ENCODE data around the gene SHISAL1. TPM values are rescaled to one million over a fixed set of nuclear protein-coding genes. Genes with fewer than 3 reads are reported as not detected.

SHISAL1 gene
- total and polyA plus RNA-seq, 2 donors (not counting 1 experiment from before 2014, with no cell fraction given) = not detected

- no peak overlapping the region for H3K27ac Mint-ChIP-seq
- H3K4me2 ChIP-seq (replicated peaks; ENCODE audit: low read depth, low read length, poor library complexity, severe bottlenecking) = no peak overlapping the region
- H2AFZ ChIP-seq (ENCODE audit: insufficient read depth, low read depth, low read length, poor library complexity, severe bottlenecking) = no peak overlapping the region
- 92% methylated on average over 9 of the region's 9 CpGs for WGBS (ENCODE audit: insufficient coverage)
- H3K27me3 Mint-ChIP-seq = peaks cover 13% of the 10 kb centered on the region
- H3K9me3 Mint-ChIP-seq (ENCODE audit: insufficient read depth) = no peaks in the 10 kb centered on the region
- ChIA-PET CTCF (no interaction called here), POLR2A (no interaction called here)
- H3K4me3 ChIP-seq (ENCODE audit: control extremely low read depth in 1 of 5, extremely low read depth in 1 of 5, insufficient read depth in 1 of 5, low read depth in 2 of 5, low read length in 4 of 5) = no peak overlapping the region
- peaks cover 0 to 56% (median 19%) of the 10 kb centered on the region in 4 experiments for H3K27me3 ChIP-seq (replicated peaks in 1 of 4; ENCODE audit: control extremely low read depth in 1 of 4, control insufficient read depth in 3 of 4, insufficient read depth in 4 of 4, low read length in 3 of 4)
- H3K79me2 ChIP-seq (ENCODE audit: control insufficient read depth, insufficient read depth, low read length) = no peaks in the 10 kb centered on the region
- peaks cover 0 to 16% (median 0%) of the 10 kb centered on the region in 3 donors for H3K9me3 ChIP-seq (ENCODE audit: control extremely low read depth in 1 of 3, control insufficient read depth in 2 of 3, insufficient read depth in 1 of 3, low read length in 2 of 3)
- H3K9ac ChIP-seq (ENCODE audit: low read length) = no peak overlapping the region
- TF ChIP-seq CTCF (IDR thresholded peaks at IDR 0.05) (no peak), EZH2 (IDR thresholded peaks at IDR 0.05; ENCODE audit: borderline replicate concordance, insufficient read depth, low read depth, low read length, poor library complexity, severe bottlenecking) (no peak)
- H3K36me3 ChIP-seq (replicated peaks in 1 of 2; ENCODE audit: control extremely low read depth in 1 of 2, control insufficient read depth in 1 of 2, extremely low read depth in 1 of 2, insufficient read depth in 2 of 2, low read length in 1 of 2) = no peaks in the 10 kb centered on the region
- peaks cover 5% of the 10 kb centered on the region for H3K4me1 Mint-ChIP-seq
- intact Hi-C loops (cut with micrococcal nuclease) = no loop called here
- no peak for ATAC-seq (ENCODE audit: low read depth)
- H4K20me1 ChIP-seq (ENCODE audit: control insufficient read depth, insufficient read depth, low read length, poor library complexity, severe bottlenecking) = no peaks in the 10 kb centered on the region
- no peak for DNase-seq
- H3K4me3 Mint-ChIP-seq = no peak overlapping the region
- H3K4me1 ChIP-seq (ENCODE audit: control insufficient read depth in 2 of 2, insufficient read depth in 2 of 2, low read length in 2 of 2) = peaks cover 6 to 8% of the 10 kb centered on the region in 2 donors
- H3K27ac ChIP-seq (ENCODE audit: low read length in 2 of 2) = no peak overlapping the region
Measured at GRCh38 chr22:44335066-44335839, 22.5 kb upstream of the SHISAL1 start.

GRCh38 chr22:44333847-44334635 lies 21.3 kb upstream of the SHISAL1 start:
- H3K79me2 ChIP-seq (ENCODE audit: control insufficient read depth, insufficient read depth, low read length) = no peaks in the 10 kb centered on the region
- DNase-seq (no peak), ATAC-seq (ENCODE audit: low read depth) (no peak)
- ChIA-PET CTCF (no interaction called here), POLR2A (no interaction called here)
- Mint-ChIP-seq H3K27me3 (peaks cover 23% of the 10 kb centered on the region), H3K27ac (no peak overlapping the region), H3K4me3 (no peak overlapping the region), H3K9me3 (ENCODE audit: insufficient read depth) (no peaks in the 10 kb centered on the region), H3K4me1 (peaks cover 12% of the 10 kb centered on the region)
- no peak overlapping the region for H3K27ac ChIP-seq (ENCODE audit: low read length in 2 of 2)
- intact Hi-C loops (cut with micrococcal nuclease) = no loop called here
- WGBS (ENCODE audit: insufficient coverage) = 84% methylated on average over 13 of the region's 13 CpGs
- no peaks in the 10 kb centered on the region for H3K36me3 ChIP-seq (replicated peaks in 1 of 2; ENCODE audit: control extremely low read depth in 1 of 2, control insufficient read depth in 1 of 2, extremely low read depth in 1 of 2, insufficient read depth in 2 of 2, low read length in 1 of 2)
- peaks cover 0 to 16% (median 0%) of the 10 kb centered on the region in 3 donors for H3K9me3 ChIP-seq (ENCODE audit: control extremely low read depth in 1 of 3, control insufficient read depth in 2 of 3, insufficient read depth in 1 of 3, low read length in 2 of 3)
- H3K4me1 ChIP-seq (ENCODE audit: control insufficient read depth in 2 of 2, insufficient read depth in 2 of 2, low read length in 2 of 2) = peaks cover 13 to 17% of the 10 kb centered on the region in 2 donors
- no peak for TF ChIP-seq CTCF (IDR thresholded peaks at IDR 0.05)
- TF ChIP-seq EZH2 (IDR thresholded peaks at IDR 0.05; ENCODE audit: borderline replicate concordance, insufficient read depth, low read depth, low read length, poor library complexity, severe bottlenecking) = no peak
- H3K4me2 ChIP-seq (replicated peaks; ENCODE audit: low read depth, low read length, poor library complexity, severe bottlenecking) = no peak overlapping the region
- no peak overlapping the region for H2AFZ ChIP-seq (ENCODE audit: insufficient read depth, low read depth, low read length, poor library complexity, severe bottlenecking)
- no peak overlapping the region for H3K4me3 ChIP-seq (ENCODE audit: control extremely low read depth in 1 of 5, extremely low read depth in 1 of 5, insufficient read depth in 1 of 5, low read depth in 2 of 5, low read length in 4 of 5)
- H3K27me3 ChIP-seq (replicated peaks in 1 of 4; ENCODE audit: control extremely low read depth in 1 of 4, control insufficient read depth in 3 of 4, insufficient read depth in 4 of 4, low read length in 3 of 4) = peaks cover 0 to 62% (median 24%) of the 10 kb centered on the region in 4 experiments
- H4K20me1 ChIP-seq (ENCODE audit: control insufficient read depth, insufficient read depth, low read length, poor library complexity, severe bottlenecking) = no peaks in the 10 kb centered on the region
- no peak overlapping the region for H3K9ac ChIP-seq (ENCODE audit: low read length)
